Medulla oblongata (tissue), 1 donor: ENCODE data around the gene CRY2.
"Not testable (repeated sequence)": the region's sequence is repeated elsewhere in the genome, so short reads cannot be mapped to it uniquely, and the experiment has no call there.

Experiments
- DNase-seq: peaks from one replicate; pipeline ENCODE4 v3.0.0-alpha.2; 2015; ENCODE audit errors: extremely low spot score

Gene CRY2

GRCh38 chr11:45846974-45847910, at the start of gene CRY2:
CRY2 (plus strand) TSS chr11:45847475; CDS start chr11:45847491, 16 bp downstream.
- DNase-seq, result peak; percentile 99

GRCh38 chr11:45798793-45799441, 48.4 kb upstream of the CRY2 start:
- no peak for DNase-seq

- DNase-seq, result no peak
These were observed 47.7 kb upstream of the CRY2 start for GRCh38 chr11:45799562-45799961.

GRCh38 chr11:45800261-45800660, 47.0 kb upstream of the CRY2 start:
- DNase-seq, result no peak

GRCh38 chr11:45801723-45802315, 45.5 kb upstream of the CRY2 start:
- DNase-seq, result no peak

- no peak for DNase-seq
These were observed 44.6 kb upstream of the CRY2 start for GRCh38 chr11:45802531-45803317.

- peak; percentile 54 for DNase-seq
These were observed 43.1 kb upstream of the CRY2 start for GRCh38 chr11:45803971-45804760.

- peak; percentile 98 for DNase-seq
These were observed 42.4 kb upstream of the CRY2 start, which contains the start of gene SLC35C1 for GRCh38 chr11:45804761-45805304. SLC35C1 (plus strand) TSS chr11:45805149; CDS start chr11:45805802, 653 bp downstream.

- DNase-seq, result peak; percentile 26
These were observed 41.8 kb upstream of the CRY2 start for GRCh38 chr11:45805305-45806071.

GRCh38 chr11:45806072-45806933, 41.0 kb upstream of the CRY2 start:
- no peak for DNase-seq

- no peak for DNase-seq
These were observed 40.1 kb upstream of the CRY2 start for GRCh38 chr11:45806937-45807791.

GRCh38 chr11:45807792-45808238, 39.5 kb upstream of the CRY2 start:
- no peak for DNase-seq

GRCh38 chr11:45808427-45808826, 38.8 kb upstream of the CRY2 start:
- DNase-seq, result not testable (repeated sequence)

GRCh38 chr11:45809456-45810395, 37.5 kb upstream of the CRY2 start:
- no peak for DNase-seq

GRCh38 chr11:45810431-45811108, 36.7 kb upstream of the CRY2 start:
- no peak for DNase-seq

GRCh38 chr11:45811109-45811435, 36.2 kb upstream of the CRY2 start:
- no peak for DNase-seq
